ENCODE results near the gene SLC6A9. TPM values are rescaled to one million over a fixed set of nuclear protein-coding genes. Genes with fewer than 3 reads are reported as not detected.
A peak's percentile ranks its signal among the peaks of the same experiment; 100 is the strongest.

Gene SLC6A9
- total and polyA plus RNA-seq, 2 experiments from 2014 or later = 14.4 to 20.0 TPM

- 0 out of 2 replicates have a peak, but pooled peaks cover 2% of the 10 kb centered on the region for H3K9me2 ChIP-seq (ENCODE audit: insufficient read depth)
- no peaks in the 10 kb centered on the region for H3K79me2 ChIP-seq (replicated peaks; ENCODE audit: insufficient read depth)
- Mint-ChIP-seq H3K4me3 (no peak overlapping the region), H3K36me3 (ENCODE audit: low read depth) (no peaks in the 10 kb centered on the region), H3K27me3 (ENCODE audit: insufficient read depth, low read depth, poor library complexity) (peaks cover 4% of the 10 kb centered on the region), H3K9me3 (0 out of 3 replicates have a peak, but pooled peaks cover 3% of the 10 kb centered on the region), H3K27ac (no peak overlapping the region), H3K4me1 (peaks cover 13% of the 10 kb centered on the region)
- TF ChIP-seq CTCF (conservative IDR thresholded peaks at IDR 0.05; ENCODE audit: low read depth in 2 of 2) = no peak
- TF ChIP-seq ZNF331 (CRISPR knock-in tag; IDR thresholded peaks at IDR 0.05; ENCODE audit: low read depth) = no peak
- no peak for TF ChIP-seq ZNF114 (CRISPR knock-in tag; IDR thresholded peaks at IDR 0.05)
- no peak for TF ChIP-seq JUNB (IDR thresholded peaks at IDR 0.05; ENCODE audit: unreplicated experiment)
- TF ChIP-seq POLR2AphosphoS5 (IDR thresholded peaks at IDR 0.05; ENCODE audit: low read depth) = no peak
- TF ChIP-seq CREB1 (CRISPR knock-in tag; IDR thresholded peaks at IDR 0.05; ENCODE audit: low read depth) = no peak
- no peak for TF ChIP-seq REST (IDR thresholded peaks at IDR 0.05; ENCODE audit: unreplicated experiment)
- no peak for TF ChIP-seq NANOG (IDR thresholded peaks at IDR 0.05; ENCODE audit: borderline replicate concordance)
- TF ChIP-seq EZH2phosphoT487 (IDR thresholded peaks at IDR 0.05; ENCODE audit: unreplicated experiment) = no peak
- TF ChIP-seq ETS1 (IDR thresholded peaks at IDR 0.05) = no peak
- no peak for TF ChIP-seq STAT1 (IDR thresholded peaks at IDR 0.05; ENCODE audit: unreplicated experiment)
- no peak for TF ChIP-seq ZNF462 (CRISPR knock-in tag; IDR thresholded peaks at IDR 0.05)
- no peak for TF ChIP-seq EZH2 (IDR thresholded peaks at IDR 0.05; ENCODE audit: low read depth, unreplicated experiment)
- H3F3A ChIP-seq (replicated peaks; ENCODE audit: low read depth) = no peaks in the 10 kb centered on the region
- H3K4me2 ChIP-seq = no peak overlapping the region
- H3K27ac ChIP-seq (ENCODE audit: low read depth) = no peak overlapping the region
- DNase-seq (ENCODE audit: low spot score) (no peak), ATAC-seq (no peak)
- 0 out of 2 replicates have a peak overlapping the region, but pooled peaks have one; percentile 10 for H2AFZ ChIP-seq
- H3K4me3 ChIP-seq = no peak overlapping the region
- 0 out of 2 replicates have a peak, but pooled peaks cover 5% of the 10 kb centered on the region for H3K4me1 ChIP-seq (ENCODE audit: insufficient read depth)
- H4K20me1 ChIP-seq (replicated peaks; ENCODE audit: insufficient read depth) = no peaks in the 10 kb centered on the region
- H3K36me3 ChIP-seq (ENCODE audit: insufficient read depth) = no peaks in the 10 kb centered on the region
- no peaks in the 10 kb centered on the region for H3K27me3 ChIP-seq (ENCODE audit: insufficient read depth)
Observed at GRCh38 chr1:44074415-44074814, 43.2 kb upstream of the SLC6A9 start.

Measured in GM23338 (cell line).